Trophoblast cell (in vitro differentiated cells and primary cell): ENCODE results near the gene RASA1.

Source experiments
- DNase-seq, 2 donors: peaks; one replicate each; pipeline ENCODE4 v3.0.0-alpha.2; 2016
- H2AFZ ChIP-seq: 2 replicates; pipeline ENCODE4 v1.6.1; 2013; ENCODE audit warnings: low read length, moderate library complexity, mild to moderate bottlenecking; ENCODE audit not compliant: insufficient read depth, poor library complexity
- H2AK5ac ChIP-seq: 2 replicates; pipeline ENCODE4 v1.6.1; 2013; ENCODE audit warnings: mild to moderate bottlenecking, low read length
- H2BK120ac ChIP-seq: 2 replicates; pipeline ENCODE4 v1.6.1; 2013; ENCODE audit warnings: low read length, mild to moderate bottlenecking, moderate library complexity; ENCODE audit not compliant: insufficient read depth, poor library complexity
- H2BK12ac ChIP-seq: 2 replicates; pipeline ENCODE4 v1.6.1; 2013; ENCODE audit warnings: mild to moderate bottlenecking, low read length, moderate library complexity
- H2BK5ac ChIP-seq: 2 replicates; pipeline ENCODE4 v1.6.1; 2013; ENCODE audit warnings: low read length, low read depth, moderate library complexity, mild to moderate bottlenecking; ENCODE audit not compliant: poor library complexity
- H3K14ac ChIP-seq: 2 replicates; pipeline ENCODE4 v1.6.1; 2013; ENCODE audit warnings: mild to moderate bottlenecking, low read length
- H3K18ac ChIP-seq: 2 replicates; pipeline ENCODE4 v1.6.1; 2013; ENCODE audit warnings: mild to moderate bottlenecking, low read length
- H3K23ac ChIP-seq: 2 replicates; pipeline ENCODE4 v1.6.1; 2013; ENCODE audit warnings: low read length
- H3K27ac ChIP-seq: 2 replicates; pipeline ENCODE4 v1.5.1; 2013; ENCODE audit warnings: low read depth, mild to moderate bottlenecking, inconsistent platforms, low read length, moderate library complexity
- H3K27me3 ChIP-seq: 2 replicates; pipeline ENCODE4 v1.6.1; 2013; ENCODE audit warnings: inconsistent platforms, mild to moderate bottlenecking, low read length, moderate library complexity; ENCODE audit not compliant: insufficient read depth
- H3K36me3 ChIP-seq, 2 experiments: 1 replicate in 1 of 2; 2 replicates in 1 of 2; pipeline ENCODE4 v1.6.1; 2013; ENCODE audit warnings: low read length in 2 of 2, mild to moderate bottlenecking in 2 of 2, moderate library complexity in 1 of 2; ENCODE audit not compliant: insufficient read depth in 2 of 2, control insufficient read depth in 1 of 2
- H3K4ac ChIP-seq: 2 replicates; pipeline ENCODE4 v1.6.1; 2013; ENCODE audit warnings: low read depth, mild to moderate bottlenecking, low read length, moderate library complexity
- H3K4me1 ChIP-seq, 2 experiments: 1 replicate in 1 of 2; 2 replicates in 1 of 2; pipeline ENCODE4 v1.6.1; 2013; ENCODE audit warnings: low read length in 2 of 2, mild to moderate bottlenecking in 2 of 2, moderate library complexity in 1 of 2; ENCODE audit not compliant: insufficient read depth in 2 of 2, control insufficient read depth in 1 of 2
- H3K4me2 ChIP-seq: 2 replicates; pipeline ENCODE4 v1.6.1; 2013; ENCODE audit warnings: inconsistent platforms, mild to moderate bottlenecking, low read length, moderate library complexity
- H3K4me3 ChIP-seq: 2 replicates; pipeline ENCODE4 v1.5.1; 2013; ENCODE audit warnings: mild to moderate bottlenecking, low read depth, low read length, inconsistent platforms
- H3K79me1 ChIP-seq: one replicate; pipeline ENCODE4 v1.6.1; 2013; ENCODE audit warnings: low read length
- H3K79me2 ChIP-seq: 2 replicates; pipeline ENCODE4 v1.6.1; 2013; ENCODE audit warnings: low read length, mild to moderate bottlenecking; ENCODE audit not compliant: control insufficient read depth, insufficient read depth, poor library complexity
- H3K9ac ChIP-seq: 2 replicates; pipeline ENCODE4 v1.6.1; 2013; ENCODE audit warnings: mild to moderate bottlenecking, low read length
- H3K9me3 ChIP-seq: 2 replicates; pipeline ENCODE4 v1.6.1; 2013; ENCODE audit warnings: low read depth, mild to moderate bottlenecking, control low read depth, inconsistent platforms, low read length; ENCODE audit not compliant: insufficient read depth
- H4K12ac ChIP-seq: 2 replicates; pipeline ENCODE4 v1.6.1; 2013; ENCODE audit warnings: low read depth, mild to moderate bottlenecking, low read length, moderate library complexity
- H4K8ac ChIP-seq: 2 replicates; pipeline ENCODE4 v1.6.1; 2013; ENCODE audit warnings: low read depth, mild to moderate bottlenecking, low read length, moderate library complexity
- H4K91ac ChIP-seq: one replicate; pipeline ENCODE4 v1.6.1; 2013; ENCODE audit warnings: low read depth, mild to moderate bottlenecking, low read length, moderate library complexity
- WGBS: extraction: QIAGEN DNeasy Blood & Tissue Kit; methylation state at CpG from one replicate; pipeline ENCODE4 v1.1.7; 2013; ENCODE audit warnings: missing lambda C conversion rate; ENCODE audit not compliant: insufficient read length, insufficient coverage; ENCODE audit errors: extremely low coverage; 5-methylcytosine and 5-hydroxymethylcytosine counted together

The RASA1 gene

DNA sequence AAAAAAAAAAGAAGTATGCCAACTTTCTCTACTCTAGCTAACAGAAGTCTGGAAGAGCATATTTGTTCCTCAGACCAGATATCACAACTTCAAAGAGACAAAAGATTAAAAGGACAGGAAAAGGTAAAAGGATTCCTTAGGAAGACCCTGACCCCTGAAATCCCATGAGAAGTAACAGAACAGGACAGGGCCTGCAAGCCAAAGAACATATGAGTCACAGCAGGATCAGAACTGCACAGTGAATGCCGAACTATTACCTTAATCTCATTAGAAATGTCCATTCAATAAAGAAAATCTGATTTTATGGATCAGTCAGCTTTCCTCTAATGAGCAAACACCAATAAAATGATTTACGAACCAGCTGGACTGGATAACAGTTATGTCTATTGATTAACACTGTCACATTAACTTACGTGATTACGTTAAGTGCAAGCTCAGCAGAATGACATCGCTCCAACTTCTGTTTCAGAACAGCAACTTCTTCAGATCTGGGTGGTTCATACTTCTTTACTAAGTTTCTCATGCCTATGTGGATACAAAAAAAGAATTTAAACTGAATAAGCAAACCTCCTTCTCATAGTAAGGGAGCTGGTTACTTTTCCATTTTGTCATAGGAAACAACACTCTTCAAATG is 131.4 kb downstream of the RASA1 start:
- H3K36me3 ChIP-seq: peaks cover 17 to 21% of the 10 kb centered on the region in 2 experiments
- no peak overlapping the region for H4K8ac ChIP-seq
- no peak overlapping the region for H3K4ac ChIP-seq
- H3K14ac ChIP-seq: no peak overlapping the region
- no peaks in the 10 kb centered on the region for H3K4me1 ChIP-seq
- H2BK5ac ChIP-seq: no peak overlapping the region
- no peak overlapping the region for H3K9ac ChIP-seq
- no CpG with 5 or more reads among the region's 5 CpGs for WGBS
- no peak overlapping the region for H2BK120ac ChIP-seq
- no peaks in the 10 kb centered on the region for H3K27me3 ChIP-seq
- H4K12ac ChIP-seq: no peak overlapping the region
- H3K79me2 ChIP-seq: no peaks in the 10 kb centered on the region
- H3K18ac ChIP-seq: no peak overlapping the region
- no peak overlapping the region for H3K4me3 ChIP-seq
- H2AK5ac ChIP-seq: no peak overlapping the region
- no peak overlapping the region for H2AFZ ChIP-seq
- H3K4me2 ChIP-seq: no peak overlapping the region
- no peak overlapping the region for H3K27ac ChIP-seq
- DNase-seq: peak in 1 of 2 donors; percentile 20
- H3K79me1 ChIP-seq: no peaks in the 10 kb centered on the region
- H2BK12ac ChIP-seq: no peak overlapping the region
- no peak overlapping the region for H4K91ac ChIP-seq
- H3K9me3 ChIP-seq: peaks cover 2% of the 10 kb centered on the region
- no peak overlapping the region for H3K23ac ChIP-seq

DNA sequence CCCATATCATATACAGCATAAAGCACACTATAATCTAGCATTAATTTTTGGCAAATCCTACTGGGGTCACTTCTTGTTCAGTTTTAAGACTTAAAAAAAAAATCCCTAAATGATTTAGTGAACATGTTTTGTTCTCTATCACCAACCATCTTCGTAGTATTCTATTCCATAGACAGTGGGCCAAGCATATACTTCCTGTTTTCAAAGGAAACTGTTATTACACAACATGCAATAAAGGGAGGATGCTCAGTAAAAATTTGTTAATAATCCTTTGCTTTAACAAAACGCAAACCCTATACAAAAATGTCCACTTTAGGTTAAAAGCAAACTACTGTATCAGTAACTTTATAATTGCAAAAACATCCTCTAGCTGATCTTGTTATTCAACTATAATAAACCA is 132.0 kb downstream of the RASA1 start:
- Histone ChIP-seq H2AK5ac (no peak overlapping the region), H3K27me3 (no peaks in the 10 kb centered on the region), H3K9ac (no peak overlapping the region), H2AFZ (no peak overlapping the region), H3K23ac (no peak overlapping the region), H2BK12ac (no peak overlapping the region), H3K36me3 (peaks cover 17 to 21% of the 10 kb centered on the region in 2 experiments), H4K91ac (no peak overlapping the region), H4K12ac (no peak overlapping the region), H3K79me2 (no peaks in the 10 kb centered on the region), H3K4me2 (no peak overlapping the region), H2BK120ac (no peak overlapping the region), H3K4me3 (no peak overlapping the region), H3K14ac (no peak overlapping the region), H4K8ac (no peak overlapping the region), H3K27ac (no peak overlapping the region), H3K4me1 (no peaks in the 10 kb centered on the region), H3K18ac (no peak overlapping the region), H3K4ac (no peak overlapping the region), H3K9me3 (peaks cover 2% of the 10 kb centered on the region), H3K79me1 (no peaks in the 10 kb centered on the region), H2BK5ac (no peak overlapping the region)
- DNase-seq: no peak
- WGBS: no CpG with 5 or more reads among the region's 2 CpGs

DNA sequence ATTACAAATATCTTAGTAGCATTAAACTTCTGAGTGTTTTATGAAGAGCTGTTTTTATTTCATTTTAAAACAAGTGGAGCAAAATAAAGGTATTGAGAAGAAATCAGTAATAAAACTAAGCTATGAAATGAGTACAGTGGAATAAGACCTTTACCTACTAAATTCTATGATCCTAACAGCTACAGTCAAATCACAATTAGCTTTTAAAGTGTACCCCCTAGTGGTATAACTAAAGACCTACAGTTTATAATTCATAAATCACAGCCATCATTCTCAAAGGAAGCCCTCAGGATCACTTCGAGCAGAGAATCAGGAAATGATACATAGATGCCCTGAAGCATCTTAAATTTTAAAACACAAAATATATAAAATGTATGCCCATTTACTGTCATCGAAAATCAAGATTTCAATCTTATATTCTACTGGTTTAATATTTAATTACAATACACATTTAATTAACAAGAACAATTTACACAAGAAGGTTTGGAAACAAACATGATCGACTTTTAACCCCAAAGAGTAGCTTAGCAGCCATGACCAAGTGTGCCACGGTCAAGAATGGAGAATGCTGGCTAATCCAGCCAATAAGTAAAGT is 132.7 kb downstream of the RASA1 start:
- Histone ChIP-seq H4K8ac (no peak overlapping the region), H4K91ac (no peak overlapping the region), H3K4me3 (no peak overlapping the region), H2BK5ac (no peak overlapping the region), H3K4me1 (no peaks in the 10 kb centered on the region), H3K27me3 (no peaks in the 10 kb centered on the region), H3K27ac (no peak overlapping the region), H3K14ac (no peak overlapping the region), H3K9ac (no peak overlapping the region), H3K4me2 (no peak overlapping the region), H2AK5ac (no peak overlapping the region), H3K79me1 (no peaks in the 10 kb centered on the region), H3K79me2 (no peaks in the 10 kb centered on the region), H3K36me3 (peaks cover 16 to 21% of the 10 kb centered on the region in 2 experiments), H2BK120ac (no peak overlapping the region), H4K12ac (no peak overlapping the region), H3K9me3 (peaks cover 2% of the 10 kb centered on the region), H2AFZ (no peak overlapping the region), H2BK12ac (no peak overlapping the region), H3K4ac (no peak overlapping the region), H3K23ac (no peak overlapping the region), H3K18ac (no peak overlapping the region)
- WGBS: no CpG with 5 or more reads among the region's 4 CpGs
- DNase-seq: peak in 1 of 2 donors; percentile 66

DNA sequence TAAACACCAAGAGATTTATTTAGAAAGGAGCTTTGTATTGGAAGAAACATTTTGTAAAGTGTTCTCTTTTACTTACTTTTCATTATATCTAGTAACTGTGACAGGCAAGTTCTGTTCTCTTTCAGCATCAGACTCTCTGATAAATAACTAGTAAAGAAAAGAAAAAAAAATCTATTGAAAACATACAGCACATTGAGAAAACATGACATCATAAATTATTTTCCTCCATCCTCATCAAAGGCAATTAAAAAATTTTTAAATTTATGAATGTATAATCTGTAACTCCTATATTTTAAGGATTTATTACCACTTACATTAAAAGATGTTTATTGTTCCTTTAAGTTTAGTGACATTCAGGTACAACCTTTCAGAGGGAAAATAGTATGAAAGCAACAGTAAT is 133.9 kb downstream of the RASA1 start:
- Histone ChIP-seq H3K14ac (no peak overlapping the region), H4K8ac (no peak overlapping the region), H3K9ac (no peak overlapping the region), H4K12ac (no peak overlapping the region), H3K79me1 (no peaks in the 10 kb centered on the region), H4K91ac (no peak overlapping the region), H3K23ac (no peak overlapping the region), H3K4me3 (no peak overlapping the region), H3K4me2 (no peak overlapping the region), H2BK120ac (no peak overlapping the region), H3K79me2 (no peaks in the 10 kb centered on the region), H2AFZ (no peak overlapping the region), H2AK5ac (no peak overlapping the region), H3K36me3 (peaks cover 10 to 17% of the 10 kb centered on the region in 2 experiments), H2BK12ac (no peak overlapping the region), H3K4ac (no peak overlapping the region), H3K18ac (no peak overlapping the region), H3K27me3 (no peaks in the 10 kb centered on the region), H3K9me3 (peaks cover 2% of the 10 kb centered on the region), H3K27ac (no peak overlapping the region), H3K4me1 (no peaks in the 10 kb centered on the region), H2BK5ac (no peak overlapping the region)
- DNase-seq: no peak
